HG03066 (cell line): Measurements from ENCODE around the gene MAP2K4.

Source experiments
- ATAC-seq: cut with Tn5 transposase; IDR thresholded peaks from one replicate; pipeline ENCODE4 v1.9.1; 2021; ENCODE audit warnings: low read depth; ENCODE audit not compliant: unreplicated experiment

Gene MAP2K4

GRCh38 chr17:12035673-12036072 is 15.0 kb downstream of the MAP2K4 start:
- ATAC-seq = no peak

- no peak for ATAC-seq
These were observed 17.3 kb downstream of the MAP2K4 start for GRCh38 chr17:12037970-12038369.

GRCh38 chr17:12040478-12040877 is 19.8 kb downstream of the MAP2K4 start:
- no peak for ATAC-seq

GRCh38 chr17:12041312-12041711 is 20.6 kb downstream of the MAP2K4 start:
- no peak for ATAC-seq

- ATAC-seq = no peak
These were observed 23.0 kb downstream of the MAP2K4 start for GRCh38 chr17:12043702-12044101.

GRCh38 chr17:12046786-12047185 is 26.1 kb downstream of the MAP2K4 start:
- no peak for ATAC-seq

- ATAC-seq = no peak
These were observed 27.2 kb downstream of the MAP2K4 start for GRCh38 chr17:12047681-12048376.

GRCh38 chr17:12048843-12049473 is 28.3 kb downstream of the MAP2K4 start:
- ATAC-seq = no peak

- ATAC-seq = no peak
These were observed 30.1 kb downstream of the MAP2K4 start for GRCh38 chr17:12050646-12051225.

GRCh38 chr17:12053552-12053951 is 32.9 kb downstream of the MAP2K4 start:
- ATAC-seq = no peak

GRCh38 chr17:12055889-12056288 is 35.2 kb downstream of the MAP2K4 start:
- ATAC-seq = no peak

- no peak for ATAC-seq
These were observed 36.8 kb downstream of the MAP2K4 start for GRCh38 chr17:12057520-12057919.

- no peak for ATAC-seq
These were observed 37.9 kb downstream of the MAP2K4 start for GRCh38 chr17:12058535-12058934.

GRCh38 chr17:12062249-12062648 is 41.6 kb downstream of the MAP2K4 start:
- ATAC-seq = no peak

- ATAC-seq = no peak
These were observed 43.7 kb downstream of the MAP2K4 start for GRCh38 chr17:12064395-12064794.

- no peak for ATAC-seq
These were observed 46.8 kb downstream of the MAP2K4 start for GRCh38 chr17:12067485-12067884.

- ATAC-seq = no peak
These were observed 48.3 kb downstream of the MAP2K4 start for GRCh38 chr17:12068946-12069345.

GRCh38 chr17:12070561-12070960 is 49.9 kb downstream of the MAP2K4 start:
- ATAC-seq = no peak

- ATAC-seq = no peak
These were observed 53.7 kb downstream of the MAP2K4 start for GRCh38 chr17:12074346-12074745.

GRCh38 chr17:12077773-12078172 is 57.1 kb downstream of the MAP2K4 start:
- ATAC-seq = no peak

GRCh38 chr17:12078791-12079190 is 58.1 kb downstream of the MAP2K4 start:
- ATAC-seq = no peak

GRCh38 chr17:12081720-12082119 is 61.0 kb downstream of the MAP2K4 start:
- ATAC-seq = no peak
